GM18508 (cell line): Measurements from ENCODE around the gene DNM2.
"Not testable (repeated sequence)": the region's sequence is repeated elsewhere in the genome, so short reads cannot be mapped to it uniquely, and the experiment has no call there.

ENCODE experiments used
- ATAC-seq: cut with Tn5 transposase; IDR thresholded peaks from one replicate; pipeline ENCODE4 v1.9.1; 2021; ENCODE audit warnings: moderate number of reproducible peaks; ENCODE audit not compliant: insufficient read depth, unreplicated experiment

Gene DNM2

GRCh38 chr19:10830931-10831779 is 113.3 kb downstream of the DNM2 start:
- ATAC-seq, result no peak

GRCh38 chr19:10831987-10832938 is 114.4 kb downstream of the DNM2 start:
- no peak for ATAC-seq

- ATAC-seq, result no peak
Measured at GRCh38 chr19:10832939-10833296, 115.0 kb downstream of the DNM2 start.

- ATAC-seq, result no peak
Measured at GRCh38 chr19:10835089-10835753, 117.3 kb downstream of the DNM2 start.

- peak; percentile 41 for ATAC-seq
Measured at GRCh38 chr19:10835754-10836478, 118.0 kb downstream of the DNM2 start, which contains the start of gene TMED1. Gene TMED1, minus strand, starts transcription at chr19:10836212. Its CDS starts 21 bp downstream, at chr19:10836191.

- no peak for ATAC-seq
Measured at GRCh38 chr19:10836479-10837330, 118.8 kb downstream of the DNM2 start.

- not testable (repeated sequence) for ATAC-seq
Measured at GRCh38 chr19:10837649-10838048, 119.8 kb downstream of the DNM2 start.

- no peak for ATAC-seq
Measured at GRCh38 chr19:10838377-10838776, 120.5 kb downstream of the DNM2 start.

- no peak for ATAC-seq
Measured at GRCh38 chr19:10839114-10840050, 121.5 kb downstream of the DNM2 start.

- ATAC-seq, result no peak
Measured at GRCh38 chr19:10842788-10843187, 124.9 kb downstream of the DNM2 start.

- no peak for ATAC-seq
Measured at GRCh38 chr19:10846500-10847202, 128.8 kb downstream of the DNM2 start.

GRCh38 chr19:10848230-10848856 is 130.5 kb downstream of the DNM2 start, which contains the start of gene C19orf38:
Gene C19orf38, plus strand, starts transcription at chr19:10848415. Its CDS starts 94 bp downstream, at chr19:10848509.
- no peak for ATAC-seq

- ATAC-seq, result no peak
Measured at GRCh38 chr19:10850631-10851030, 132.8 kb downstream of the DNM2 start.

- ATAC-seq, result no peak
Measured at GRCh38 chr19:10852098-10852800, 134.4 kb downstream of the DNM2 start.

GRCh38 chr19:10852941-10853340 is 135.1 kb downstream of the DNM2 start:
- no peak for ATAC-seq
